ENCODE results near the gene TMC1.

TMC1 gene

GRCh38 chr9:72615931-72616330 lies 94.5 kb downstream of the TMC1 start:
- TF ChIP-seq TOX (CRISPR knock-in tag; IDR thresholded peaks at IDR 0.05; ENCODE audit: borderline replicate concordance): no peak
- no peak for TF ChIP-seq GLIS3 (CRISPR knock-in tag; IDR thresholded peaks at IDR 0.05)
- no peak for TF ChIP-seq ZC3H10 (CRISPR knock-in tag; IDR thresholded peaks at IDR 0.05)
- no peak for TF ChIP-seq CSRNP3 (CRISPR knock-in tag; IDR thresholded peaks at IDR 0.05)
- no peak for TF ChIP-seq ZFP3 (CRISPR knock-in tag; IDR thresholded peaks at IDR 0.05)
- no peak for TF ChIP-seq POU6F1 (CRISPR knock-in tag; IDR thresholded peaks at IDR 0.05; ENCODE audit: borderline replicate concordance, low read depth)
- TF ChIP-seq TSHZ2 (CRISPR knock-in tag; IDR thresholded peaks at IDR 0.05): no peak
- TF ChIP-seq CREB5 (CRISPR knock-in tag; IDR thresholded peaks at IDR 0.05; ENCODE audit: low read depth): no peak
- no peak for TF ChIP-seq RARB (CRISPR knock-in tag; IDR thresholded peaks at IDR 0.05)
- no peak for ATAC-seq

- TF ChIP-seq ISL1 (CRISPR knock-in tag; IDR thresholded peaks at IDR 0.05) (no peak), RARB (CRISPR knock-in tag; IDR thresholded peaks at IDR 0.05) (no peak), TSHZ2 (CRISPR knock-in tag; IDR thresholded peaks at IDR 0.05) (no peak), ZC3H10 (CRISPR knock-in tag; IDR thresholded peaks at IDR 0.05) (no peak), CREB5 (CRISPR knock-in tag; IDR thresholded peaks at IDR 0.05; ENCODE audit: low read depth) (no peak), POU6F1 (CRISPR knock-in tag; IDR thresholded peaks at IDR 0.05; ENCODE audit: borderline replicate concordance, low read depth) (no peak), ARNTL (CRISPR knock-in tag; IDR thresholded peaks at IDR 0.05; ENCODE audit: borderline replicate concordance, low read depth) (no peak), BACH2 (CRISPR knock-in tag; IDR thresholded peaks at IDR 0.05; ENCODE audit: borderline replicate concordance) (no peak), ZNF565 (CRISPR knock-in tag; conservative IDR thresholded peaks at IDR 0.05; ENCODE audit: low read depth) (no peak), TCF4 (CRISPR knock-in tag; IDR thresholded peaks at IDR 0.05; ENCODE audit: borderline replicate concordance) (no peak), SNAI2 (CRISPR knock-in tag; IDR thresholded peaks at IDR 0.05) (no peak), CSDC2 (CRISPR knock-in tag; IDR thresholded peaks at IDR 0.05) (no peak), GLIS3 (CRISPR knock-in tag; IDR thresholded peaks at IDR 0.05) (no peak), PATZ1 (CRISPR knock-in tag; IDR thresholded peaks at IDR 0.05; ENCODE audit: borderline replicate concordance) (no peak)
- no peak for ATAC-seq
These were observed 97.4 kb downstream of the TMC1 start for GRCh38 chr9:72618811-72619210.

Measured in SK-N-SH treated with all-trans-retinoic acid at 6 μM for 48 hours (cell line).